ENCODE results near the gene MAL. TPM values are rescaled to one million over a fixed set of nuclear protein-coding genes. Genes with fewer than 3 reads are reported as not detected.

MAL gene
- total RNA-seq, 1 experiment from 2014 or later, result 0.22 TPM

- TF ChIP-seq ZNF416 (CRISPR knock-in tag; IDR thresholded peaks at IDR 0.05) (no peak), JUN (CRISPR knock-in tag; IDR thresholded peaks at IDR 0.05) (no peak), USF2 (CRISPR knock-in tag; IDR thresholded peaks at IDR 0.05) (no peak), MXD4 (CRISPR knock-in tag; IDR thresholded peaks at IDR 0.05; ENCODE audit: borderline replicate concordance) (no peak), ZNF423 (CRISPR knock-in tag; IDR thresholded peaks at IDR 0.05) (no peak), CDX4 (CRISPR knock-in tag; IDR thresholded peaks at IDR 0.05; ENCODE audit: borderline replicate concordance) (no peak), STAT6 (CRISPR knock-in tag; conservative IDR thresholded peaks at IDR 0.05; ENCODE audit: low read depth) (no peak), SMAD3 (CRISPR knock-in tag; IDR thresholded peaks at IDR 0.05; ENCODE audit: borderline replicate concordance) (no peak), ZNF232 (CRISPR knock-in tag; IDR thresholded peaks at IDR 0.05) (no peak), NFATC4 (CRISPR knock-in tag; IDR thresholded peaks at IDR 0.05) (no peak), FOXP1 (CRISPR knock-in tag; IDR thresholded peaks at IDR 0.05; ENCODE audit: borderline replicate concordance) (no peak)
Measured at GRCh38 chr2:95024371-95024770, 1.1 kb upstream of the MAL start (continued).

GRCh38 chr2:95024960-95025405 is 525 bp upstream of the MAL start:
- Mint-ChIP-seq H3K4me3 (peak overlapping the region; percentile 60), H3K27ac (no peak overlapping the region), H3K9me3 (no peaks in the 10 kb centered on the region), H3K36me3 (no peaks in the 10 kb centered on the region), H3K27me3 (ENCODE audit: low read depth) (peaks cover 79% of the 10 kb centered on the region), H3K4me1 (peaks cover 22% of the 10 kb centered on the region)
- ATAC-seq, result peak; percentile 9
- ChIA-PET POLR2A (no interaction called here), CTCF (interaction anchor here (0.5 to 6.7 kb wide), 7 partner anchors 18 to 68 kb away, joined by 3 to 156 read pairs (median 31); no protein-coding TSS in a partner anchor)
- TF ChIP-seq ZSCAN18 (CRISPR knock-in tag; IDR thresholded peaks at IDR 0.05), result no peak
- no peak for TF ChIP-seq SMAD3 (CRISPR knock-in tag; IDR thresholded peaks at IDR 0.05; ENCODE audit: borderline replicate concordance)
- no peak for TF ChIP-seq USF2 (CRISPR knock-in tag; IDR thresholded peaks at IDR 0.05)
- no peak for TF ChIP-seq GABPB1 (CRISPR knock-in tag; IDR thresholded peaks at IDR 0.05)
- no peak for TF ChIP-seq TEAD1 (CRISPR knock-in tag; IDR thresholded peaks at IDR 0.05)
- no peak for TF ChIP-seq MXD4 (CRISPR knock-in tag; IDR thresholded peaks at IDR 0.05; ENCODE audit: borderline replicate concordance)
- no peak for TF ChIP-seq E2F4 (CRISPR knock-in tag; IDR thresholded peaks at IDR 0.05; ENCODE audit: borderline replicate concordance, low read depth)
- no peak for TF ChIP-seq RELA (CRISPR knock-in tag; IDR thresholded peaks at IDR 0.05; ENCODE audit: borderline replicate concordance)
- no peak for TF ChIP-seq KAT7 (CRISPR knock-in tag; IDR thresholded peaks at IDR 0.05; ENCODE audit: borderline replicate concordance)
- TF ChIP-seq NFATC4 (CRISPR knock-in tag; IDR thresholded peaks at IDR 0.05), result no peak
- TF ChIP-seq CBFB (CRISPR knock-in tag; IDR thresholded peaks at IDR 0.05; ENCODE audit: low read depth), result no peak
- no peak for TF ChIP-seq TP53 (CRISPR knock-in tag; IDR thresholded peaks at IDR 0.05)
- TF ChIP-seq CDX4 (CRISPR knock-in tag; IDR thresholded peaks at IDR 0.05; ENCODE audit: borderline replicate concordance), result no peak
- peak; percentile 37 for DNase-seq (ENCODE audit: low spot score)
